ENCODE results near the gene ZC3H12A.

The ZC3H12A gene

GRCh38 chr1:37456614-37457013, 17.8 kb upstream of the ZC3H12A start:
- DNase-seq = no peak

DNA sequence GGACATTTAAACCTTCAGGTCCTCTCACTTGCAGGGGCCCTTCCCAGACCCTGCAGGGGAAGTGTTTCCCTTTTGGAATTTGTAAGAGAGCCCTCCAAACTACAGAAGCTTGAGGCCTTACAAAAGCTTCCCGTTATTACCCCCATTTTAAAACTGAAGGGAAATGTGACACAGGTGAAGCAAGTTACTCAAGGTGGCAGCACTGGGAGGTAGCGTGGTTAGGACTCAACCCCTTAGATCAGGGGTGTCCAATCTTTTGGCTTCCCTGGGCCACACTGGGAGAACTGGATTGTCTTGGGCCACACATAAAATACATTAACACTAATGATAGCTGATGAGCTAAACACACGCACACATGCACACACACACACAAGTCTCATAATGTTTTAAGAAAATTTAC, 15.8 kb upstream of the ZC3H12A start:
- no peak for DNase-seq

- DNase-seq = no peak
Observed at GRCh38 chr1:37461698-37462436, 12.5 kb upstream of the ZC3H12A start.

- DNase-seq = no peak
Observed at GRCh38 chr1:37464443-37464842, 9.9 kb upstream of the ZC3H12A start.

- DNase-seq = no peak
Observed at GRCh38 chr1:37465593-37466517, 8.5 kb upstream of the ZC3H12A start.

- no peak for DNase-seq
Observed at GRCh38 chr1:37468037-37468436, 6.3 kb upstream of the ZC3H12A start.

DNA sequence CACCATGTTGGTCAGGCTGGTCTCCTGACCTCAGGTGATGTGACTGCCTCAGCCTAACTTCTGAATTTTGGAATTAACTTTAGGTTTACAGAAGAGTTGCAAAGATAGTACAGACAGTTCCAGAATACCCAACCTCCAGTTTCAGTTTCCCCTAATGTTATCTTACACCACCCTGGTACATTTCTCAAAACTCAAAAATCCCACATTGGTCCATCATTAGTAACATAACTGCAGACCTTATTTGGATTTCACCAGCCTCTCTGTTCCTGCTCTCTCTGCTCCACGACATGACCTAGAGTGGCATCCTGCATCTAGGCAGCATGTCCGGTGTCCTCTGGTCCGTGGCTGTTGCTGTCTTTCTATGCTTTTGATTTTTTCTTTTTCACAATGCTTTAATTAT, 5.0 kb upstream of the ZC3H12A start:
- no peak for DNase-seq

DNA sequence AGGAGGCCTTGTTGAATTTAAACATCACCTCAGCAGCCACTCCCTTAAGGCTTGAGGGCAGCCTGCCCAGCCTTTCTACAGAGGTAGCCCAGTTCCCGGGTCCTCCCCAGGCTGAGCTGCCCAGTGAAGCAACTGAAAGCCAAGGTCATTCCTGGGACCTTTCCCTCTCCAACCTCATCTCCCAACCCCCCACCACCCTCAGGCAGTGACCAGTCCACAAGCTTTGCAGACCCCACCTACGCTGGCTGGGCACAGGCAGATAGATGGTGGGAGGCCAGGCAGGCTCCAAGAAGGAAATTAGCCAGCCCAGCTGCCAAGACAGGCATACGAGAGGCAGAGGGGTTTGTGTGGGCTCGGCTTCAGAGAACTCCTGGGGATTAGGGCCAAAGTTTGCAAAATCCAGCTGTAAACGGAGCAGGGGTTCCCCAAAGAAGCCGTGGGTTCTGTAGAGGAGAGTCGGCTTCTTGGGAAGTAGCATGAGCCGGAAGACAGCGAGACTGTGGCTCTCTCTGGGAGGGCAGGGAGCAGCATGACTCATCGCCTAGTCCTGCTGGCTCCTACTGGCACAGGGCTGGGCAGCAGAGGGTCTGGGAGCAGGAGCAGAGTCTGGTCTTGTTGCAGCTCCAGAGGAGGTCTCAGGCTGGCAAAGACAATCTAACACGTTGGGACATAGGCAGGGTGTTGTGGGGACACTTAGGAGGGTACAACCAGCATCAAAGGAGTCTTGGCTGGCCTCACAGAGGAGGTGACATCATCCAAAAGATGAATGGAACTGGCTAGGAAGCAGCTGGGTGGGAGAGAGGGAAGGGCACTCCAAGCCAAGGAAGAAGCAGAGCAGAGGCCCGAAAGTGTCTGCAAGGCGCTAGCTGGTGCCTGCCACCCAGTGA, 2.8 kb upstream of the ZC3H12A start:
- peak; percentile 75 to 88 for DNase-seq

DNA sequence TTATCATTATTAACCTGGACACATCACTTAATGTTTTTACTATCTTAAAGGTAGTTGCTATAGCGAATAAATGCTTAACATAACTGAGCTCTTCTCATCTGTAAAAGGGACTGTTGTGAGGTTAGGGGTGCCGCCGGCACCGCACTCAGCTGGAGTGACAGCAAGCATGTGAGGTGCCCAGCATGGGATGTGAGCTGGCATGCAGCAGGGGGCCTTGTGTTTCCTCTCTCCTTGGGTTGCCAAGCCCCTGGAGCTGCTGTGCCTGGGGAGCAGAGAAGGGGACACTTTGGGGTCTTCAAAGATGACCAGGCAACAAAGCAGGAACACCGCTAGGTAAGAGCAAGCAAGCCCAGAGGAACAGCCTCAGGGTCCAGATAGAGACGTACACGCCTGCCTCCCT, 2.1 kb upstream of the ZC3H12A start:
- no peak for DNase-seq

GRCh38 chr1:37472994-37473393, 1.4 kb upstream of the ZC3H12A start:
- no peak for DNase-seq

- DNase-seq = no peak
Observed at GRCh38 chr1:37473431-37474045, 842 bp upstream of the ZC3H12A start.

GRCh38 chr1:37474697-37475379, 458 bp downstream of the ZC3H12A start:
- no peak for DNase-seq

GRCh38 chr1:37475380-37476086, 1.2 kb downstream of the ZC3H12A start:
- DNase-seq = no peak

GRCh38 chr1:37476087-37476452, 1.7 kb downstream of the ZC3H12A start:
- no peak for DNase-seq

GRCh38 chr1:37476460-37477197, 2.2 kb downstream of the ZC3H12A start:
- DNase-seq = peak in 1 of 2 donors; percentile 37

- peak; percentile 42 to 62 for DNase-seq
Observed at GRCh38 chr1:37477198-37477931, 3.0 kb downstream of the ZC3H12A start.

DNA sequence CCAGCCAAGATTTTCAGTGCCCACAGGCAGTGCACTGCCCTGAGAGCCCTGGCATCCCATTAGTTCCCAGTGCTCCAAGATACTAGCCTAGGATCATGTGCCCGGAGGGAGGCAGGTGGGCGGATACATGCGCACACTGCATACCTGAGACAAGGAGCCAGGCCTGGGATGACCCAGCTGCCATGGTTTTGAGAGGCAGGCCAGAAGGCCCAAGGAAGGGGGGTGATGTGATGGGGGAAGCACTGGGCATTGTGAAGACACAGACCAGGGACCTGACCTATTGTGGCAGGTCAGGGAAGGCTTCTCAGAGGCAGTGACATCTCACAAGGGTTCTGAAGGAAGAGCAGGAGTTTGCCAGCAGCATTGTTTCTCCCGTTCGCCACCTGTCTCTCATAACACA, 3.6 kb downstream of the ZC3H12A start:
- DNase-seq = no peak

DNA sequence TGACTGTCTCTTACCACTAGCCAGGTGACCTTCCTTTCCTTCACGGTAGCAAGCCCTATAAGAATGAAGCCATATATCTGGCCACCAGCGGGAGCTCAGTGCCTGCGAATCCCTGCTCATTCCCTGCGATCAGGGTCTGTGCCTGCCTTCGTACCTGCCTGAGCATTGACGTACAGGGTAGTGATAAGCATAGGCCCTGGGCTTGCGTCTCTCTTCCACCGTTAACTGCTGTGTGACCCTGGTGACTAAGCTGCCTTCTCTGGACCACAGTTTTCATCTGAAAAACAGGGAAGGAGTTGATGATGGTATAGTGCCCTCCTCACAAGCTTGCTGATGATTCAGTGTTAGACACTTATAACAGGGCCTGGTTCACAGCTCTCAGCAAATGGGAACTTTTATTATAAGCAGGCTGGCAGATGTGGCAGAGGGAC, 4.1 kb downstream of the ZC3H12A start:
- DNase-seq = peak; percentile 51 to 66

DNA sequence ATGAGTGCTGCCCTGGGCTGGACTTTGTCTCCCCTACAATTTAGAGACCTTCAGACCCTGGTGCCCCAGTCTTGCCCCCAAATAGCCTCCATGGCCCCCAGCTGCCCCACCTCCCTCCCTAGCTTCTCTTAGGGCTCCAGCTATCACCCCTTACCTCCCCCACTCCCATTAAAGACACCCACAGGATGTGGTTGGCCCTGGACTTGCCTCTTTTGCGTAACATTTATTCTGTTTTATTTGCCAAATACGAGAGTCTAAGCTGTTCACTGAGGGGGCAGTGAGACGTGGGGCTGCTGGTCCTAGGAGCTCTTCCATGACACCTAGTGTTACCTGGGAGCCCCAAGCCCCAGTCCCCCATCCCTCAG, 4.5 kb downstream of the ZC3H12A start:
- DNase-seq = no peak
